ENCODE results near the gene HSD17B12.

Gene HSD17B12

GRCh38 chr11:43895601-43896000 is 215.1 kb downstream of the HSD17B12 start:
- Histone ChIP-seq H4K91ac (ENCODE audit: low read depth, low read length) (no peak overlapping the region), H3K14ac (ENCODE audit: low read length) (no peak overlapping the region), H4K12ac (ENCODE audit: low read depth, low read length) (no peak overlapping the region), H3K79me2 (ENCODE audit: control insufficient read depth, insufficient read depth, low read length, poor library complexity) (no peaks in the 10 kb centered on the region), H4K8ac (ENCODE audit: low read depth, low read length) (no peak overlapping the region), H3K4me3 (ENCODE audit: low read depth, low read length) (no peak overlapping the region), H2BK12ac (ENCODE audit: low read length) (no peak overlapping the region), H2AFZ (ENCODE audit: insufficient read depth, low read length, poor library complexity) (no peak overlapping the region), H3K4ac (ENCODE audit: low read depth, low read length) (no peak overlapping the region), H3K23ac (ENCODE audit: low read length) (no peak overlapping the region), H3K27me3 (ENCODE audit: insufficient read depth, low read length) (no peaks in the 10 kb centered on the region), H2AK5ac (ENCODE audit: low read length) (no peak overlapping the region), H2BK120ac (ENCODE audit: insufficient read depth, low read length, poor library complexity) (no peak overlapping the region), H2BK5ac (ENCODE audit: low read depth, low read length, poor library complexity) (no peak overlapping the region), H3K4me1 (ENCODE audit: control insufficient read depth in 1 of 2, insufficient read depth in 2 of 2, low read length in 2 of 2) (no peaks in the 10 kb centered on the region), H3K9me3 (ENCODE audit: insufficient read depth, low read depth, low read length) (peaks cover 4% of the 10 kb centered on the region), H3K79me1 (ENCODE audit: low read length) (no peaks in the 10 kb centered on the region), H3K18ac (ENCODE audit: low read length) (no peak overlapping the region), H3K4me2 (ENCODE audit: low read length) (no peak overlapping the region), H3K27ac (ENCODE audit: low read depth, low read length) (no peak overlapping the region), H3K9ac (ENCODE audit: low read length) (no peak overlapping the region), H3K36me3 (ENCODE audit: control insufficient read depth in 1 of 2, insufficient read depth in 2 of 2, low read length in 2 of 2) (peaks cover 0 to 6% of the 10 kb centered on the region in 2 experiments)
- no peak for DNase-seq
- no CpG with 5 or more reads among the region's 2 CpGs for WGBS (ENCODE audit: extremely low coverage, insufficient coverage, insufficient read length)

DNA sequence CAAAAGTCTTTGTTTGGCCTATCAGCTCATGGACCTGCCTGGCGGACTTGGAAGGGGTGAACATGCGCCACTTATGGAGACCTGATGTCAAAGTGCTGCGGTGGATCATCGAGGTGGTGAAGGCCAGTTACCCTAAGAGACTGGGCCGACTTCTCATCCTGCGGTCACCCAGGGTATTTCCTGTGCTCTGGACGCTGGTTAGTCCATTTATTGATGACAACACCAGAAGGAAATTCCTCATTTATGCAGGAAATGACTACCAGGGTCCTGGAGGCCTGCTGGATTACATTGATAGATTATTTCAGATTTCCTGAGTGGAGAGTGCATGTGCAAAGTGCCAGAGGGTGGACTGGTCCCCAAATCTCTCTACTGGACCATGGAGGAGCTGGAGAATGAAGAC is 218.0 kb downstream of the HSD17B12 start:
- no peak overlapping the region for H2BK12ac ChIP-seq (ENCODE audit: low read length)
- H3K4me3 ChIP-seq (ENCODE audit: low read depth, low read length) = no peak overlapping the region
- H3K9me3 ChIP-seq (ENCODE audit: insufficient read depth, low read depth, low read length) = peaks cover 4% of the 10 kb centered on the region
- H2AFZ ChIP-seq (ENCODE audit: insufficient read depth, low read length, poor library complexity) = no peak overlapping the region
- no peak overlapping the region for H4K8ac ChIP-seq (ENCODE audit: low read depth, low read length)
- H3K79me1 ChIP-seq (ENCODE audit: low read length) = no peaks in the 10 kb centered on the region
- H4K12ac ChIP-seq (ENCODE audit: low read depth, low read length) = no peak overlapping the region
- H3K36me3 ChIP-seq (ENCODE audit: control insufficient read depth in 1 of 2, insufficient read depth in 2 of 2, low read length in 2 of 2) = peaks cover 0 to 2% of the 10 kb centered on the region in 2 experiments
- no peak overlapping the region for H4K91ac ChIP-seq (ENCODE audit: low read depth, low read length)
- no peak overlapping the region for H3K23ac ChIP-seq (ENCODE audit: low read length)
- no CpG with 5 or more reads among the region's 7 CpGs for WGBS (ENCODE audit: extremely low coverage, insufficient coverage, insufficient read length)
- no peak for DNase-seq
- H3K14ac ChIP-seq (ENCODE audit: low read length) = no peak overlapping the region
- no peaks in the 10 kb centered on the region for H3K27me3 ChIP-seq (ENCODE audit: insufficient read depth, low read length)
- H3K4me1 ChIP-seq (ENCODE audit: control insufficient read depth in 1 of 2, insufficient read depth in 2 of 2, low read length in 2 of 2) = no peaks in the 10 kb centered on the region
- H3K4ac ChIP-seq (ENCODE audit: low read depth, low read length) = no peak overlapping the region
- H2AK5ac ChIP-seq (ENCODE audit: low read length) = no peak overlapping the region
- H2BK5ac ChIP-seq (ENCODE audit: low read depth, low read length, poor library complexity) = no peak overlapping the region
- no peak overlapping the region for H2BK120ac ChIP-seq (ENCODE audit: insufficient read depth, low read length, poor library complexity)
- H3K27ac ChIP-seq (ENCODE audit: low read depth, low read length) = no peak overlapping the region
- H3K79me2 ChIP-seq (ENCODE audit: control insufficient read depth, insufficient read depth, low read length, poor library complexity) = no peaks in the 10 kb centered on the region
- H3K9ac ChIP-seq (ENCODE audit: low read length) = no peak overlapping the region
- H3K18ac ChIP-seq (ENCODE audit: low read length) = no peak overlapping the region
- H3K4me2 ChIP-seq (ENCODE audit: low read length) = no peak overlapping the region

DNA sequence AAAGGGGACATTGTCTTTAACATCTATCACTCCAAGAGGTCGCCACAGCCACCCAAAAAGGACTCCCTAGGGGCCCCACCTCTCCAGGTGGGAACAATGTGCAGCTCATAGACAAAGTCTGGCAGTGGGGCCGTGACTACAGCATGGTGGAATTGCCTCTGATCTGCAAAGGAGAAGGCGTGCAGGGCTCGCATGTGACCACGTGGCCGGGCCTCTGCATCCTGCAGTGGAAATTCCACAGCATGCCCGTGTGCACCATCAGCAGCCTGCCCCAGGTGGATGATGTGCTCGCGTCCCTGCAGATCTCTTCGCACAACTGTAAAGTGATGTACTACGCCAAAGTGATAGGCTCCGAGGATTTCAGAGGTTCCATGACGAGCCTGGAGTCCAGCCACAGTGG is 218.6 kb downstream of the HSD17B12 start:
- Histone ChIP-seq H4K8ac (ENCODE audit: low read depth, low read length) (no peak overlapping the region), H3K27ac (ENCODE audit: low read depth, low read length) (no peak overlapping the region), H3K27me3 (ENCODE audit: insufficient read depth, low read length) (no peaks in the 10 kb centered on the region), H3K23ac (ENCODE audit: low read length) (no peak overlapping the region), H3K9ac (ENCODE audit: low read length) (no peak overlapping the region), H2AFZ (ENCODE audit: insufficient read depth, low read length, poor library complexity) (no peak overlapping the region), H3K4me3 (ENCODE audit: low read depth, low read length) (no peak overlapping the region), H2BK12ac (ENCODE audit: low read length) (no peak overlapping the region), H2BK5ac (ENCODE audit: low read depth, low read length, poor library complexity) (no peak overlapping the region), H3K18ac (ENCODE audit: low read length) (no peak overlapping the region), H3K79me2 (ENCODE audit: control insufficient read depth, insufficient read depth, low read length, poor library complexity) (no peaks in the 10 kb centered on the region), H4K12ac (ENCODE audit: low read depth, low read length) (no peak overlapping the region), H3K36me3 (ENCODE audit: control insufficient read depth in 1 of 2, insufficient read depth in 2 of 2, low read length in 2 of 2) (peaks cover 0 to 2% of the 10 kb centered on the region in 2 experiments), H2BK120ac (ENCODE audit: insufficient read depth, low read length, poor library complexity) (no peak overlapping the region), H3K4me2 (ENCODE audit: low read length) (no peak overlapping the region), H3K14ac (ENCODE audit: low read length) (no peak overlapping the region), H3K4me1 (ENCODE audit: control insufficient read depth in 1 of 2, insufficient read depth in 2 of 2, low read length in 2 of 2) (no peaks in the 10 kb centered on the region), H3K9me3 (ENCODE audit: insufficient read depth, low read depth, low read length) (peaks cover 4% of the 10 kb centered on the region), H2AK5ac (ENCODE audit: low read length) (no peak overlapping the region), H3K4ac (ENCODE audit: low read depth, low read length) (no peak overlapping the region), H4K91ac (ENCODE audit: low read depth, low read length) (no peak overlapping the region), H3K79me1 (ENCODE audit: low read length) (no peaks in the 10 kb centered on the region)
- no peak for DNase-seq
- WGBS (ENCODE audit: extremely low coverage, insufficient coverage, insufficient read length) = no CpG with 5 or more reads among the region's 13 CpGs

- Histone ChIP-seq H3K4me1 (ENCODE audit: control insufficient read depth in 1 of 2, insufficient read depth in 2 of 2, low read length in 2 of 2) (no peaks in the 10 kb centered on the region), H2BK12ac (ENCODE audit: low read length) (no peak overlapping the region), H4K91ac (ENCODE audit: low read depth, low read length) (no peak overlapping the region), H3K79me1 (ENCODE audit: low read length) (no peaks in the 10 kb centered on the region), H3K9ac (ENCODE audit: low read length) (no peak overlapping the region), H3K18ac (ENCODE audit: low read length) (no peak overlapping the region), H3K4ac (ENCODE audit: low read depth, low read length) (no peak overlapping the region), H4K8ac (ENCODE audit: low read depth, low read length) (no peak overlapping the region), H3K14ac (ENCODE audit: low read length) (no peak overlapping the region), H3K27ac (ENCODE audit: low read depth, low read length) (no peak overlapping the region), H2BK5ac (ENCODE audit: low read depth, low read length, poor library complexity) (no peak overlapping the region), H3K36me3 (ENCODE audit: control insufficient read depth in 1 of 2, insufficient read depth in 2 of 2, low read length in 2 of 2) (peaks cover 0 to 2% of the 10 kb centered on the region in 2 experiments), H3K9me3 (ENCODE audit: insufficient read depth, low read depth, low read length) (peaks cover 4% of the 10 kb centered on the region), H3K27me3 (ENCODE audit: insufficient read depth, low read length) (no peaks in the 10 kb centered on the region), H4K12ac (ENCODE audit: low read depth, low read length) (no peak overlapping the region), H2BK120ac (ENCODE audit: insufficient read depth, low read length, poor library complexity) (no peak overlapping the region), H2AFZ (ENCODE audit: insufficient read depth, low read length, poor library complexity) (no peak overlapping the region), H3K79me2 (ENCODE audit: control insufficient read depth, insufficient read depth, low read length, poor library complexity) (no peaks in the 10 kb centered on the region), H2AK5ac (ENCODE audit: low read length) (no peak overlapping the region), H3K23ac (ENCODE audit: low read length) (no peak overlapping the region), H3K4me3 (ENCODE audit: low read depth, low read length) (no peak overlapping the region), H3K4me2 (ENCODE audit: low read length) (no peak overlapping the region)
- DNase-seq = no peak
- no CpG with 5 or more reads among the region's 4 CpGs for WGBS (ENCODE audit: extremely low coverage, insufficient coverage, insufficient read length)
Observed at GRCh38 chr11:43901551-43901950, 221.0 kb downstream of the HSD17B12 start.

Data from trophoblast cell (in vitro differentiated cells and primary cell).